GM12872 (cell line): ENCODE results near the gene ZNF730.

Experiments used
- CTCF ChIP-seq: IDR thresholded peaks from 3 replicates; pipeline ENCODE4 v1.5.1; 2011; ENCODE audit warnings: low read depth, mild to moderate bottlenecking, low read length, moderate library complexity; ENCODE audit not compliant: insufficient read depth

Gene ZNF730

GRCh38 chr19:23116802-23117571 lies at the start of gene ZNF730:
Gene ZNF730 (plus strand): TSS chr19:23117025. CDS start chr19:23117174, 149 bp downstream.
- no peak for TF ChIP-seq CTCF

DNA sequence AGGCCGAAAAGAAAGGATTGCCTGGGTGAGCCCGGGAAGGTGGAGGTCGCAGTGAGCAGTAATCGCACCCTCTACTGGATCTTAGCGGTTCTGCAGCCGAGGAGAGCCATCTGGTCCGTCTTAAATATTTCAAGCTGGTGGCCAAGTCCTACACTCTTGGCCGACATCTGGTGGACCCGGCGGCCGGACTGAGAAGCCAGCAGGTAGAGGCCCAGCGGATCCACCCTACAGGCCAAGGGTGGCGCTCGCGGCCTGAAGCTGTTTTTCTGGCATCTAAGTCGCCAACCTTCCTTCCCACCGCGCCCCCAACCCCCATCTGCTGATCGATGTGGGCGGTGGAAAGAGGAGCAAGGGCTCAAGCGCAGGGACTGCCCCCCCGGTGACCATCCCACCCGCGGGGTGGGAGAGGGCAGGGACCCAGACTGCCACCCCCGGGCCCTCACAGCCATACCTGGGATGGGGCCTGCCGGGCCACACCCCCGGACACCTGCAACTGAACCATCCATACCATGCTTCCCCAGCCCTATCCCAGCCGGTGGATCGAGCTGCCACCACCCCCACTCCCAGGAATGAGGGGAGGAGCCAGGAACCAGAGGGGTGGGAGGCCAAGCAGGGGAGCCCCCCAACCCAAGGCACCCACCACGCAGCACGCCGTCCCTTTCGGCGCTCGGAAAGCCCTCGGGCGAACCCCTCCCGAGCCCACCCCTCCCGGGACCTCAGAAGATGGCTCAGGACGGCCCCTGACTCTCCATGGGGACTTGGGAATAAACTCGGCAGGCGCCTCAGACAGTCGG lies 46.3 kb upstream of the ZNF730 start:
- TF ChIP-seq CTCF: no peak

DNA sequence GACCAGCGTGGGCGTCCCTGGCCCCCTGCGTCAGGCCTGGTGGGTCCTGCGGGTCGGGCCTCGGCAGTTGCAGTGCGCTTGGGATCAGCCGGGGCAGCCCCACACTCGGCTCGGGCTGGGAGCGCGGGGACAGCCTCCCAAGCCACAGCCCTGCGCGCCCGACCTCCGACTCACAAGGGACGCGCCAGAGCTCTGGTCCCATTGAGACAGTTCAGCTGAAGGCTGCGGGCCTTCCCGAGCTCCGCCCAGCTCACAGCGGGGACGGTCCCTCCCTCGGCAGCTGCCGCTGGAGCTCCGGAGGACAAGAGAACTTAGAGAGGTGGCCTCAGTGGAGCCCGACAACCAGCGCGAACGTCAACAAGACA lies 45.7 kb upstream of the ZNF730 start:
- no peak for TF ChIP-seq CTCF

GRCh38 chr19:23075031-23075733 lies 41.6 kb upstream of the ZNF730 start:
- no peak for TF ChIP-seq CTCF

DNA sequence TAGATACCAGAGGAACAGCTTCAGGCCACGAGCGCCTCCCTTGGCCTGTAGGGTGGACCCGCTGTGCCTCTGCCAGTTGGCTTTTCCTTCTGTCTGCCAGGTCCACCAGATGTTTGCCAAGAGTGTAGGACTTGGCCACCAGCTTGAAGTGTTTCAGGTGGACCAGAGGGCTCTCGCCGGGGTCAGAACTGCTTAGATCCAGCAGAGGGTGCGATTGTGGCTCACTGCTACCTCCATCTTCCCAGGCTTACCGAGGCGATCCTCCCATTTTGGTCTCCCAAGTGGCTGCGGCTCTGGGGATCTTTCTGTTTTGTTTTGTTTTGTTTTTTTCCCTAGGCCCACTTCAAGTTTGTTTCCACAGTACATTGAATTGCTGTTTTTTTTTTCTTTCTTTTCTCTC lies 23.0 kb upstream of the ZNF730 start:
- no peak for TF ChIP-seq CTCF

DNA sequence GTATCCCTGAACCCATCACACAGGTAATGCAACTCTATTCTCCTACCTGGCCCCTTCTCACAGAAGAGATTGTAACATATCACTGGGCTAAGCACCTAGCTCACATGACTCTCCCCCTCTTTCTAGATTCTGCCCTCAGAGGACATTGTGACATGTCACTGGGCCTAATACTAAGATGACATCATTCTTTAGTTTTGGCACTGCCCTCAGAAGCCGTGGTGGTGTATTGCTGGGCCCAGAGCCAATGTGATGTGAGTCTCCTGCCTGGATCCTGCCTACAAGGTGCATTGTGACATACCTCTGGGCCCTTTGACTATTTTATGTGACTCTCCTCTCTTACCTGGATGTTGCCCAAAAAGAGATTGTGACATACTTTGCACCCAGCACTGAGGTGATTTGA lies 21.4 kb upstream of the ZNF730 start:
- TF ChIP-seq CTCF: no peak

- no peak for TF ChIP-seq CTCF
These were observed 18.5 kb upstream of the ZNF730 start for GRCh38 chr19:23098286-23098685.
